ENCODE results near the gene MRPS27. TPM values are rescaled to one million over a fixed set of nuclear protein-coding genes. Genes with fewer than 3 reads are reported as not detected.
A peak's percentile ranks its signal among the peaks of the same experiment; 100 is the strongest.

The MRPS27 gene
- total and polyA plus RNA-seq, 9 of the 15 experiments (the other 6 are each of a cell fraction or from before 2014, with no cell fraction given): 73.6 to 144 (median 106) TPM

GRCh38 chr5:72307968-72308852 lies 11.8 kb downstream of the MRPS27 start (continued):
- TF ChIP-seq ZNF121 (CRISPR knock-in tag; conservative IDR thresholded peaks at IDR 0.05) (no peak), IRF1 (CRISPR knock-in tag; IDR thresholded peaks at IDR 0.05; ENCODE audit: borderline replicate concordance) (no peak), ZNF175 (CRISPR knock-in tag; IDR thresholded peaks at IDR 0.05; ENCODE audit: low read depth) (0 out of 2 replicates have a peak, but pooled peaks have one; percentile 49), SMAD1 (IDR thresholded peaks at IDR 0.05; ENCODE audit: low read depth, low read length, partially characterized antibody) (peak; percentile 35), XRCC3 (IDR thresholded peaks at IDR 0.05) (no peak), EP300 (IDR thresholded peaks at IDR 0.05; ENCODE audit: low read length) (no peak; the same call in 1 of the 2 replicates), ZNF511 (CRISPR knock-in tag; IDR thresholded peaks at IDR 0.05) (peak; percentile 91), SUPT5H (IDR thresholded peaks at IDR 0.05) (peak; percentile 98), MYC (IDR thresholded peaks at IDR 0.05; ENCODE audit: low read depth, low read length) (peak; percentile 94), MYC (CRISPR knock-in tag; IDR thresholded peaks at IDR 0.05; ENCODE audit: borderline replicate concordance, low read depth) (no peak; the same call in 1 of the 2 replicates), TARDBP (IDR thresholded peaks at IDR 0.05) (peak; percentile 94)
- TF ChIP-seq, protein P1, sequence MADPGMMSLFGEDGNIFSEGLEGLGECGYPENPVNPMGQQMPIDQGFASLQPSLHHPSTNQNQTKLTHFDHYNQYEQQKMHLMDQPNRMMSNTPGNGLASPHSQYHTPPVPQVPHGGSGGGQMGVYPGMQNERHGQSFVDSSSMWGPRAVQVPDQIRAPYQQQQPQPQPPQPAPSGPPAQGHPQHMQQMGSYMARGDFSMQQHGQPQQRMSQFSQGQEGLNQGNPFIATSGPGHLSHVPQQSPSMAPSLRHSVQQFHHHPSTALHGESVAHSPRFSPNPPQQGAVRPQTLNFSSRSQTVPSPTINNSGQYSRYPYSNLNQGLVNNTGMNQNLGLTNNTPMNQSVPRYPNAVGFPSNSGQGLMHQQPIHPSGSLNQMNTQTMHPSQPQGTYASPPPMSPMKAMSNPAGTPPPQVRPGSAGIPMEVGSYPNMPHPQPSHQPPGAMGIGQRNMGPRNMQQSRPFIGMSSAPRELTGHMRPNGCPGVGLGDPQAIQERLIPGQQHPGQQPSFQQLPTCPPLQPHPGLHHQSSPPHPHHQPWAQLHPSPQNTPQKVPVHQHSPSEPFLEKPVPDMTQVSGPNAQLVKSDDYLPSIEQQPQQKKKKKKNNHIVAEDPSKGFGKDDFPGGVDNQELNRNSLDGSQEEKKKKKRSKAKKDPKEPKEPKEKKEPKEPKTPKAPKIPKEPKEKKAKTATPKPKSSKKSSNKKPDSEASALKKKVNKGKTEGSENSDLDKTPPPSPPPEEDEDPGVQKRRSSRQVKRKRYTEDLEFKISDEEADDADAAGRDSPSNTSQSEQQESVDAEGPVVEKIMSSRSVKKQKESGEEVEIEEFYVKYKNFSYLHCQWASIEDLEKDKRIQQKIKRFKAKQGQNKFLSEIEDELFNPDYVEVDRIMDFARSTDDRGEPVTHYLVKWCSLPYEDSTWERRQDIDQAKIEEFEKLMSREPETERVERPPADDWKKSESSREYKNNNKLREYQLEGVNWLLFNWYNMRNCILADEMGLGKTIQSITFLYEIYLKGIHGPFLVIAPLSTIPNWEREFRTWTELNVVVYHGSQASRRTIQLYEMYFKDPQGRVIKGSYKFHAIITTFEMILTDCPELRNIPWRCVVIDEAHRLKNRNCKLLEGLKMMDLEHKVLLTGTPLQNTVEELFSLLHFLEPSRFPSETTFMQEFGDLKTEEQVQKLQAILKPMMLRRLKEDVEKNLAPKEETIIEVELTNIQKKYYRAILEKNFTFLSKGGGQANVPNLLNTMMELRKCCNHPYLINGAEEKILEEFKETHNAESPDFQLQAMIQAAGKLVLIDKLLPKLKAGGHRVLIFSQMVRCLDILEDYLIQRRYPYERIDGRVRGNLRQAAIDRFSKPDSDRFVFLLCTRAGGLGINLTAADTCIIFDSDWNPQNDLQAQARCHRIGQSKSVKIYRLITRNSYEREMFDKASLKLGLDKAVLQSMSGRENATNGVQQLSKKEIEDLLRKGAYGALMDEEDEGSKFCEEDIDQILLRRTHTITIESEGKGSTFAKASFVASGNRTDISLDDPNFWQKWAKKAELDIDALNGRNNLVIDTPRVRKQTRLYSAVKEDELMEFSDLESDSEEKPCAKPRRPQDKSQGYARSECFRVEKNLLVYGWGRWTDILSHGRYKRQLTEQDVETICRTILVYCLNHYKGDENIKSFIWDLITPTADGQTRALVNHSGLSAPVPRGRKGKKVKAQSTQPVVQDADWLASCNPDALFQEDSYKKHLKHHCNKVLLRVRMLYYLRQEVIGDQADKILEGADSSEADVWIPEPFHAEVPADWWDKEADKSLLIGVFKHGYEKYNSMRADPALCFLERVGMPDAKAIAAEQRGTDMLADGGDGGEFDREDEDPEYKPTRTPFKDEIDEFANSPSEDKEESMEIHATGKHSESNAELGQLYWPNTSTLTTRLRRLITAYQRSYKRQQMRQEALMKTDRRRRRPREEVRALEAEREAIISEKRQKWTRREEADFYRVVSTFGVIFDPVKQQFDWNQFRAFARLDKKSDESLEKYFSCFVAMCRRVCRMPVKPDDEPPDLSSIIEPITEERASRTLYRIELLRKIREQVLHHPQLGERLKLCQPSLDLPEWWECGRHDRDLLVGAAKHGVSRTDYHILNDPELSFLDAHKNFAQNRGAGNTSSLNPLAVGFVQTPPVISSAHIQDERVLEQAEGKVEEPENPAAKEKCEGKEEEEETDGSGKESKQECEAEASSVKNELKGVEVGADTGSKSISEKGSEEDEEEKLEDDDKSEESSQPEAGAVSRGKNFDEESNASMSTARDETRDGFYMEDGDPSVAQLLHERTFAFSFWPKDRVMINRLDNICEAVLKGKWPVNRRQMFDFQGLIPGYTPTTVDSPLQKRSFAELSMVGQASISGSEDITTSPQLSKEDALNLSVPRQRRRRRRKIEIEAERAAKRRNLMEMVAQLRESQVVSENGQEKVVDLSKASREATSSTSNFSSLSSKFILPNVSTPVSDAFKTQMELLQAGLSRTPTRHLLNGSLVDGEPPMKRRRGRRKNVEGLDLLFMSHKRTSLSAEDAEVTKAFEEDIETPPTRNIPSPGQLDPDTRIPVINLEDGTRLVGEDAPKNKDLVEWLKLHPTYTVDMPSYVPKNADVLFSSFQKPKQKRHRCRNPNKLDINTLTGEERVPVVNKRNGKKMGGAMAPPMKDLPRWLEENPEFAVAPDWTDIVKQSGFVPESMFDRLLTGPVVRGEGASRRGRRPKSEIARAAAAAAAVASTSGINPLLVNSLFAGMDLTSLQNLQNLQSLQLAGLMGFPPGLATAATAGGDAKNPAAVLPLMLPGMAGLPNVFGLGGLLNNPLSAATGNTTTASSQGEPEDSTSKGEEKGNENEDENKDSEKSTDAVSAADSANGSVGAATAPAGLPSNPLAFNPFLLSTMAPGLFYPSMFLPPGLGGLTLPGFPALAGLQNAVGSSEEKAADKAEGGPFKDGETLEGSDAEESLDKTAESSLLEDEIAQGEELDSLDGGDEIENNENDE (IDR thresholded peaks at IDR 0.05; ENCODE audit: low read depth, low read length): no peak
- TF ChIP-seq, protein P2, sequence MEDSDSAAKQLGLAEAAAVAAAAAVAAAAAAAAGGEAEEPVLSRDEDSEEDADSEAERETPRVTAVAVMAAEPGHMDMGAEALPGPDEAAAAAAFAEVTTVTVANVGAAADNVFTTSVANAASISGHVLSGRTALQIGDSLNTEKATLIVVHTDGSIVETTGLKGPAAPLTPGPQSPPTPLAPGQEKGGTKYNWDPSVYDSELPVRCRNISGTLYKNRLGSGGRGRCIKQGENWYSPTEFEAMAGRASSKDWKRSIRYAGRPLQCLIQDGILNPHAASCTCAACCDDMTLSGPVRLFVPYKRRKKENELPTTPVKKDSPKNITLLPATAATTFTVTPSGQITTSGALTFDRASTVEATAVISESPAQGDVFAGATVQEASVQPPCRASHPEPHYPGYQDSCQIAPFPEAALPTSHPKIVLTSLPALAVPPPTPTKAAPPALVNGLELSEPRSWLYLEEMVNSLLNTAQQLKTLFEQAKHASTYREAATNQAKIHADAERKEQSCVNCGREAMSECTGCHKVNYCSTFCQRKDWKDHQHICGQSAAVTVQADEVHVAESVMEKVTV (CRISPR knock-in tag; IDR thresholded peaks at IDR 0.05): peak; percentile 76; the same call in 1 of the 2 replicates
